Activated T-cell treated with anti-CD3 and anti-CD28 coated beads, Interleukin-2, amount 50 U/mL, for 1 hour (primary cell): Measurements from ENCODE around the gene TBCD.
"Not testable (repeated sequence)": the region's sequence is repeated elsewhere in the genome, so short reads cannot be mapped to it uniquely, and the experiment has no call there.

Experiments used
- DNase-seq: peaks from one replicate; pipeline ENCODE4 v3.0.0-alpha.2; 2020

TBCD gene

GRCh38 chr17:82767041-82767754, 15.3 kb downstream of the TBCD start:
- DNase-seq = no peak

DNA sequence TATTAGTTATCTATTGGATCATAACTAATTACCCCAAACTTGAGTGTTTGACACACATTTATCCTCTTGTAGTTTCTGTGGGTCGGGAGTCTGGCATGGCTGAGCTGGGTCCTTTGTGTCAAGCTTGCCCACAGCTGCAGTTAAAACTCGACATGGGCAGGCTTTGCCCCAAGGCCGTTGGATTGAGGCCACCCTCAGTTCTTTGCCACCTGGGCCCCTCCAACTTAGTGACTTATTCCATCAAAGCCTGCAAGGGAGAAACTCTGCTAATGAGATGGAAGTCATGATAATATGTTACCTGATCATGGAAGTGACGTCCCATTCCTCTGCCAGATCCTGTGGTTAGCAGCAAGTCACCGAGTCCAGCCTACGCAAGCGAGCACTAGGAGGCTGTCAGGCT, 17.2 kb downstream of the TBCD start:
- no peak for DNase-seq

- no peak for DNase-seq
Observed at GRCh38 chr17:82772026-82772425, 20.2 kb downstream of the TBCD start.

- DNase-seq = not testable (repeated sequence)
Observed at GRCh38 chr17:82774456-82774855, 22.6 kb downstream of the TBCD start.

GRCh38 chr17:82775001-82775823, 23.3 kb downstream of the TBCD start:
- DNase-seq = peak; percentile 55

DNA sequence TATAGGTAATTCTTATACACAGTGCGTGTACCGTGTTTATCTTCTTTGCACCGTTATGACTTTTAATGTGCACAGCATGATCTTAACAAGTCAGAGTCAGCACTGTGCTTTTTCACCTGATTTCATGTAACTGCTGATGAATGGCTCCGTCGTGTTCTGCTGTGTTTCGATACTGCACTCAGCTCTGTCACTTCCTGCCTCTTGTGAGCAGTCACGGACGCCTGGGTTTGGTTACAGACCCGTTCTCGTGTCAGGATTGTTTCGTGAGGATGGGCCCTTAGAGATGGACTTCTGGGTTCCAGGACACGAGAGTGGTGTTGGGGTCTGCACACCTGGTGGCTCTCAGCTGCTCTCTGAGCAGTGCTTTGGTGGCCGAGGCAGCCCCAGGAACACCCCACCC, 24.6 kb downstream of the TBCD start:
- no peak for DNase-seq

GRCh38 chr17:82777778-82778375, 26.0 kb downstream of the TBCD start:
- not testable (repeated sequence) for DNase-seq

GRCh38 chr17:82779541-82779940, 27.7 kb downstream of the TBCD start:
- no peak for DNase-seq

GRCh38 chr17:82780195-82780594, 28.3 kb downstream of the TBCD start:
- DNase-seq = no peak

- no peak for DNase-seq
Observed at GRCh38 chr17:82780971-82781893, 29.4 kb downstream of the TBCD start.

- peak; percentile 90 for DNase-seq
Observed at GRCh38 chr17:82781894-82782274, 30.0 kb downstream of the TBCD start.

DNA sequence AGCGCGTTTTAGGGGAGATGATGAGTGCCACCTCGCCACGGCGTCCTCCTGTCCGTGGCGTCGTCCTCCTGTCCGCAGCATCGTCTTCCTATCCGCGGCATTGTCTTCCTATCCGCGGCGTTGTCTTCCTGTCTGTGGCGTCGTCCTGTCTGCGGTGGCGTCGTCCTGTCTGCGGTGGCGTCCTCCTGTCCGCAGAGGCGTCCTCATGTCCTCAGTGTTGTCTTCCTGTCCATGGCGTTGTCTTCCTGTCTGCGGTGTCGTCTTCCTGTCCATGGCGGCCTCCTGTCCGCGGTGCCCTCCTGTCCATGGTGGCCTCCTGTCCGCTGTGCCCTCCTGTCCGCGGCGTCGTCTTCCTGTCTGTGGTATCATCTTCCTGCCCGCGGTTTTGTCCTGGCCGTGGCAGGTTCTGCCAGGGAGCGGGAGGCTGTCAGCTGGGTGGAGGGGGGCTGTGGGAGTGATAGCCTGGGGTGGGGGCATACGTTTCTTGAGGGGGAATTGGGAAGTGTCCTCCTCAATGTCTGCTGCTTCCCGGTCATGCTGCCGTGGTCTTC, 30.9 kb downstream of the TBCD start:
- DNase-seq = no peak

DNA sequence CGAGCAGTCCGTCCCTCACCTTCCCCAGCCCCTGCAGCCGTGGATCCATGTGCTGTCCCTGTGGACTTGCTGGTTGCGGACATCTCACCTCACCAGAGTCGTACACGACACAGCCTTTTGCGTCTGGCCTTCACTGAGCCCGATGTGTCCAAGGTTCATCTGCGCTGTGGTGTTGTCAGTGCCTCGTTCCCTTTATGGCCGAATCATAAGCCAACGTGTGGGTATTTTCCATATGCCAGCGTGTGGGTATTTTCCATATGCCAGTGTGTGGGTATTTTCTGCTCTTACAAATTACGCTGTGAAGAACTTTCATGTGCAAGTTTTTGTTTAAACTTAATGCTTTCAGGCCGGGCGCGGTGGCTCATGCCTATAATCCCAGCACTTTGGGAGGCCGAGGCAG, 31.6 kb downstream of the TBCD start:
- DNase-seq = no peak

DNA sequence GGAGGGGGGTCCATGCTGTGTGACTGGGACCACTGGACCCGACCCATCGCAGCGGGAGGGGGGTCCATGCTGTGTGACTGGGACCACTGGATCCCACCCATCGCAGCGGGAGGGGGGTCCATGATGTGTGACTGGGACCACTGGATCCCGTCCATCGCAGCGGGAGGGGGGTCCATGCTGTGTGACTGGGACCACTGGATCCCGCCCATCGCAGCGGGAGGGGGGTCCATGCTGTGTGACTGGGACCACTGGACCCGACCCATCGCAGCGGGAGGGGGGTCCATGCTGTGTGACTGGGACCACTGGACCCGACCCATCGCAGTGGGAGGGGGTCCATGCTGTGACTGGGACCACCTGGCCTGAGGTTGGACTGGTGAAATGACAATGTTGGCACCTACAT, 33.7 kb downstream of the TBCD start:
- not testable (repeated sequence) for DNase-seq

- DNase-seq = no peak
Observed at GRCh38 chr17:82786427-82786826, 34.6 kb downstream of the TBCD start.

GRCh38 chr17:82787081-82787848, 35.4 kb downstream of the TBCD start:
- DNase-seq = no peak

- DNase-seq = no peak
Observed at GRCh38 chr17:82788206-82789001, 36.5 kb downstream of the TBCD start.

DNA sequence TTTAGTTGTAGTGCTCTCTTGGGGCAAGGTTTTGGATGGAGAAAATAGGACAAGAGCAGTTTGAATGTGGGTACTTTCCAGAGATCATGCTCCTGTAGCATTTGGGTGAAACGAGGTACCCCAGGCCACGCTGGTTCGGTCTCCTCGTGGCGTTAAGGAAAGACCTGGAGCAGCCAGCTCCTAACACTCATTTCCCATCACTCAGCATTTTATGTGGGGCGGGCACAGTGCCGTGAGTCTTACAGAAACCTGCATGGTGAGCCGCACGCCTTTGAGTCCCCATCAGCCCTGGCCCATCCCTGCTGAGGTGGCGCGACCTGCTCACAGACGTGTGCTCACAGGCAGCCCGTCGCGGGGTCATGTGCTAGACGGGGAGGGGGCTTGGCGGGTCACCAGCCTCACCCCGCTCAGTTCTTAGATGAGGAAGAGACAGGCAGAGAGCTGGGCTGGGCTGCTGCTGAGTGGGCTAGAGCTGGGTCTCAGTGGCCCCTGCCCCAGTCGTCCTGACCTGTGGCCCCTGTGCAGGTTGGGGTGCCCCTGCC, 37.3 kb downstream of the TBCD start:
- no peak for DNase-seq

DNA sequence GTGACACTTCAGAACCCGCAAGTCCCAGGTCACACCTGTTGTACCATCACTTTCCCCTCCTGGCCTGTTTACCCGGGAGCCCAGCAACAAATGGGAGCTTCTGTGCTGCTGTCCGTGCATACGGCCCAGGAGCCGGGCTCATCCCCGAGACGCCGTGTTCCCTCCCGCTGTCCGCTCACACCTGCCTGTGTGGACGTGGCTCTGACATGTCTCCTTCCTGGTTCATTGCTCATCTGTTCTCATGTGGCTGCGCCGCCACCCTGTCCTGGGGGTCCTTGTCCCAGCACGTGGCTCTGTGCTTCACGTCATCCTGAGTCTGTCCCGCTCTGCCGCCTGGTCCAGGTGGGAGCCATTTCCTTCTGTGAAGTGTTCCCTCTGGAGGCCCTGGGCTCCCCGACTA, 37.9 kb downstream of the TBCD start:
- no peak for DNase-seq

DNA sequence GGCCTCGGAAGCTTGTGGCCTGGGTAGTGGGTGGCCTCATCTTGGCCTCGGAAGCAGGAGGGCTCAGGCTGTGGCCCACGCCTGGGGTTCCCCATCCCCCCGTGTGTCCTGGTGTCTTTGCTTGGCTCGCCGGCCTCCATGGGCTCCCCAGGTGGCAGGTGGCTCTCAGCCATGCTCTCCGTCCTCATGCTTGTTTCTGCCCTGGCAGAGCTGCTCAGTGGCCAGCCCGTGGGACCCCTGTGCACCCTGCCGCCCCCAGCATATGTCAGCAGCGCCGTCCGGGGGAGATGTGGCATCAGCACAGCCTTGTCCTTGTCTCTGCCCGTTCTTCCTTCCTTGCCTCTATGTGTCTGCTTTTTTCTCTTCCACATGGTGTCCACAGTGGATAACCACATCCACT, 38.5 kb downstream of the TBCD start:
- DNase-seq = no peak

DNA sequence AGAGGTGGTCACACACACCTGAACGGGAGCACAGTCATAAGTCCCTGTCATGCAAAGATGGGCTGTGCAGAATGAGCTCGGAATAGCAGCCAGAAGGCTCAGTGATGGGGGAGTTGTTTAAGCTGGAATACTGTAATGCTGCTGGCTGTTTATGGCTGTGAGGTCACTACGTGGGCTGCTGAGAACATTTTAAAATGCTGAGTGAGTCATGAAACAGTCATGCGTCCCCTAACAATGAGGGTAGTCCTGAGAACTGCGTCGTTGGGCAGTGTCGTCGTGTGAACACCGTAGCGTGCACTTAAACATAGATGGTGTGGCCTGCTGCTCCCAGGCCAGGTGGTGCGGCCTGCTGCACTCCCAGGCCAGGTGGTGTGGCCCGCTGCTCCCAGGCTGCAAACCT, 39.7 kb downstream of the TBCD start:
- no peak for DNase-seq
